HEK293 (cell line): ENCODE results near the gene DOCK7.

Source experiments
- CTCF ChIA-PET: fragments of 350-600 bp; formaldehyde crosslinking; extraction: SDS; loops from one replicate; lab custom pipeline; 2021; ENCODE audit warnings: antibody characterized with exemption; lab: Yijun Ruan, JAX
- POLR2A ChIA-PET: fragments of 300-600 bp; formaldehyde crosslinking; extraction: SDS; loops from one replicate; lab custom pipeline; 2020; ENCODE audit warnings: antibody characterized with exemption, inconsistent platforms; lab: Yijun Ruan, JAX
- H3K27ac ChIP-seq: fragments of 200-500 bp; sonication (Bioruptor generic); 2 replicates; pipeline ENCODE4 v1.5.1; 2014; ENCODE audit warnings: low read depth, low read length, control low read depth, inconsistent platforms; ENCODE audit errors: extremely low read depth
- H3K36me3 ChIP-seq, 2 experiments: fragments of 200-500 bp in 1 of 2; sonication (Bioruptor generic) in 1 of 2; 1 replicate in 1 of 2; 2 replicates in 1 of 2; pipeline ENCODE4 v1.5.1; 2014 to 2017; ENCODE audit warnings: inconsistent platforms in 2 of 2, low read length in 2 of 2; ENCODE audit not compliant: control insufficient read depth in 2 of 2, insufficient read depth in 1 of 2
- H3K4me1 ChIP-seq: fragments of 200-500 bp; sonication (Bioruptor generic); 2 replicates; pipeline ENCODE4 v1.5.1; 2014; ENCODE audit warnings: mild to moderate bottlenecking, low read length, inconsistent platforms; ENCODE audit not compliant: control insufficient read depth, insufficient read depth
- H3K4me3 ChIP-seq: 2 replicates; pipeline ENCODE4 v1.5.1; 2011; ENCODE audit warnings: low read depth, mild to moderate bottlenecking, control low read depth, low read length, moderate library complexity
- H3K9me3 ChIP-seq: fragments of 200-500 bp; sonication (Bioruptor generic); 2 replicates; pipeline ENCODE4 v1.5.1; 2014; ENCODE audit warnings: low read depth, low read length, inconsistent platforms; ENCODE audit not compliant: control insufficient read depth, insufficient read depth
- BCL11A ChIP-seq: fragments of 450-650 bp; formaldehyde crosslinking; IDR thresholded peaks from 2 replicates; pipeline ENCODE4 v1.5.1; 2016; ENCODE audit warnings: low read depth, missing biosample characterization, missing genetic modification characterization
- KLF16 ChIP-seq: fragments of 450-650 bp; formaldehyde crosslinking; IDR thresholded peaks from 2 replicates; pipeline ENCODE4 v1.5.1; 2017; ENCODE audit warnings: missing biosample characterization, missing genetic modification characterization
- SP2 ChIP-seq: fragments of 450-650 bp; formaldehyde crosslinking; IDR thresholded peaks from 2 replicates; pipeline ENCODE4 v1.5.1; 2016; ENCODE audit warnings: missing biosample characterization, missing genetic modification characterization
- SP7 ChIP-seq: fragments of 450-650 bp; formaldehyde crosslinking; IDR thresholded peaks from 2 replicates; pipeline ENCODE4 v1.5.1; 2016; ENCODE audit warnings: missing biosample characterization, missing genetic modification characterization
- ZFP3 ChIP-seq: fragments of 450-650 bp; formaldehyde crosslinking; IDR thresholded peaks from 2 replicates; pipeline ENCODE4 v1.5.1; 2016; ENCODE audit warnings: low read depth, missing biosample characterization, missing genetic modification characterization
- ZNF112 ChIP-seq: fragments of 450-650 bp; formaldehyde crosslinking; IDR thresholded peaks from 2 replicates; pipeline ENCODE4 v1.5.0; 2017; ENCODE audit warnings: missing biosample characterization, missing genetic modification characterization
- ZNF175 ChIP-seq: fragments of 450-650 bp; formaldehyde crosslinking; IDR thresholded peaks from 2 replicates; pipeline ENCODE4 v1.5.1; 2016; ENCODE audit warnings: missing biosample characterization, missing genetic modification characterization
- ZNF214 ChIP-seq: fragments of 450-650 bp; formaldehyde crosslinking; IDR thresholded peaks from 2 replicates; pipeline ENCODE4 v1.5.1; 2017; ENCODE audit warnings: missing biosample characterization, mild to moderate bottlenecking, missing genetic modification characterization, borderline replicate concordance
- ZNF341 ChIP-seq: fragments of 450-650 bp; formaldehyde crosslinking; IDR thresholded peaks from 2 replicates; pipeline ENCODE4; 2016; ENCODE audit warnings: low read depth, missing biosample characterization, missing genetic modification characterization
- ZNF350 ChIP-seq: fragments of 450-650 bp; formaldehyde crosslinking; IDR thresholded peaks from 2 replicates; pipeline ENCODE4 v1.5.0; 2017; ENCODE audit warnings: missing biosample characterization, mild to moderate bottlenecking, missing genetic modification characterization
- ZNF416 ChIP-seq: fragments of 450-650 bp; formaldehyde crosslinking; IDR thresholded peaks from 2 replicates; pipeline ENCODE4 v1.5.1; 2016; ENCODE audit warnings: missing biosample characterization, missing genetic modification characterization
- ZNF423 ChIP-seq: fragments of 450-650 bp; formaldehyde crosslinking; IDR thresholded peaks from 2 replicates; pipeline ENCODE4 v1.5.1; 2016; ENCODE audit warnings: missing biosample characterization, missing genetic modification characterization
- ZNF426 ChIP-seq: fragments of 450-650 bp; formaldehyde crosslinking; IDR thresholded peaks from 2 replicates; pipeline ENCODE4 v1.5.1; 2017; ENCODE audit warnings: missing biosample characterization, missing genetic modification characterization, mild to moderate bottlenecking, inconsistent platforms, moderate library complexity
- ZNF560 ChIP-seq: fragments of 450-650 bp; formaldehyde crosslinking; IDR thresholded peaks from 2 replicates; pipeline ENCODE4 v1.5.1; 2017; ENCODE audit warnings: missing biosample characterization, missing genetic modification characterization, borderline replicate concordance
- ZNF629 ChIP-seq: fragments of 450-650 bp; formaldehyde crosslinking; IDR thresholded peaks from 2 replicates; pipeline ENCODE4 v1.5.1; 2017; ENCODE audit warnings: missing biosample characterization, missing genetic modification characterization
- ZNF792 ChIP-seq: fragments of 450-650 bp; formaldehyde crosslinking; IDR thresholded peaks from 2 replicates; pipeline ENCODE4 v1.5.1; 2016; ENCODE audit warnings: missing biosample characterization, missing genetic modification characterization
- ZSCAN16 ChIP-seq: fragments of 450-650 bp; formaldehyde crosslinking; IDR thresholded peaks from 2 replicates; pipeline ENCODE4 v1.5.1; 2016; ENCODE audit warnings: missing biosample characterization, missing genetic modification characterization
- TF ChIP-seq, protein P1 (sequence below): fragments of 450-650 bp; formaldehyde crosslinking; IDR thresholded peaks from 2 replicates; pipeline ENCODE4 v1.5.1; 2017; ENCODE audit warnings: missing biosample characterization, missing genetic modification characterization
- TF ChIP-seq, protein P2 (sequence below): fragments of 450-650 bp; formaldehyde crosslinking; IDR thresholded peaks from 2 replicates; pipeline ENCODE4 v1.5.1; 2016; ENCODE audit warnings: missing biosample characterization, missing genetic modification characterization
- TF ChIP-seq, protein P3 (sequence below): fragments of 450-650 bp; formaldehyde crosslinking; IDR thresholded peaks from 2 replicates; pipeline ENCODE4 v1.5.1; 2016; ENCODE audit warnings: missing biosample characterization, missing genetic modification characterization
- TF ChIP-seq, protein P4 (sequence below): fragments of 450-650 bp; formaldehyde crosslinking; optimal IDR thresholded peaks from 2 replicates; pipeline ENCODE3; 2016; ENCODE audit warnings: missing biosample characterization, mild to moderate bottlenecking, missing genetic modification characterization
- TF ChIP-seq, protein P5 (sequence below): fragments of 450-650 bp; formaldehyde crosslinking; IDR thresholded peaks from 2 replicates; pipeline ENCODE4 v1.5.1; 2016; ENCODE audit warnings: missing biosample characterization, missing genetic modification characterization

DOCK7 gene

DNA sequence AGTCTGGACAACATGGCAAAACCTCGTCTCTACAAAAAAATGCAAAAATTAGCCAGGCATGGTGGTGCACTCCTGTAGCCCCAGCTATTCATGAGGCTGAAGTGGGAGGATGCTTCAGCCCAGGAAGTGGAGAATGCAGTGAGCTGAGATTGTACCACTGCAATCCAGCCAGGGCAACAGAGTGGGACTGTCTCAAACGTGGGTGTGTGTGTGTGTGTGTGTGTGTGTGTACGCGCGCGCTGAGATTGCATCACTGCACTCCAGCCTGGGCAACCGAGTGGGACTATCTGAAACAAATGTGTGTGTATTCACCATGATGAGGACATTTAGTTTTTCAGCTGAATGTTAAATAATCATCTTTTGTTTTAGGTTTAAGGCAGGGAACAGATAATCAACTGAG is 230.2 kb downstream of the DOCK7 start (continued):
- TF ChIP-seq, protein P1, sequence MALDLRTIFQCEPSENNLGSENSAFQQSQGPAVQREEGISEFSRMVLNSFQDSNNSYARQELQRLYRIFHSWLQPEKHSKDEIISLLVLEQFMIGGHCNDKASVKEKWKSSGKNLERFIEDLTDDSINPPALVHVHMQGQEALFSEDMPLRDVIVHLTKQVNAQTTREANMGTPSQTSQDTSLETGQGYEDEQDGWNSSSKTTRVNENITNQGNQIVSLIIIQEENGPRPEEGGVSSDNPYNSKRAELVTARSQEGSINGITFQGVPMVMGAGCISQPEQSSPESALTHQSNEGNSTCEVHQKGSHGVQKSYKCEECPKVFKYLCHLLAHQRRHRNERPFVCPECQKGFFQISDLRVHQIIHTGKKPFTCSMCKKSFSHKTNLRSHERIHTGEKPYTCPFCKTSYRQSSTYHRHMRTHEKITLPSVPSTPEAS (tag by site-specific recombination) = peak; percentile 91

DNA sequence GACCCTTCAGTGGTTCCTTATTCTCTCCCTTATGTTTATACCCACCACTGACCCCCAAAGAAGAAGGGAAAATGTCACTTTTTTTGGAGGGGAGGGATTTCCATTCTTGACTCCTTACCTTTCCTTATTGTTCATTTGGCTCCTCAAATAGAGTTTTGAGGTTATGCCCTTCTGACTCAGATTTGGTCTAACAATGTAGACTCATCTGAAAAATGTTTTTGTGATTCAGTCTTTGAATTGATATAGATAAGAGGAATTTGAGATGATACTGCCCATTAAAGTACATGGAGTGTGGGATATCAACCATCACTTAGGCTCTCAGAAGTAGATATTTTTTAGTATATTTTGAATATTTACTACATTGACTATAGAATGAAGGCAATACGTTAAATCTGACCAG is 235.2 kb downstream of the DOCK7 start:
- Histone ChIP-seq H3K4me1 (no peaks in the 10 kb centered on the region), H3K4me3 (no peak overlapping the region), H3K27ac (no peak overlapping the region), H3K9me3 (no peaks in the 10 kb centered on the region), H3K36me3 (peaks cover 48 to 91% of the 10 kb centered on the region in 2 experiments)
- ChIA-PET CTCF (interaction anchor here (0.7 kb wide), 1 partner anchor 720 kb away, joined by 3 read pairs; no protein-coding TSS in a partner anchor), POLR2A (no interaction called here)
- TF ChIP-seq ZNF560 = no peak
- TF ChIP-seq ZNF350 (tag by site-specific recombination) = no peak
- TF ChIP-seq SP2 (tag by site-specific recombination) = no peak
- TF ChIP-seq, protein P2, sequence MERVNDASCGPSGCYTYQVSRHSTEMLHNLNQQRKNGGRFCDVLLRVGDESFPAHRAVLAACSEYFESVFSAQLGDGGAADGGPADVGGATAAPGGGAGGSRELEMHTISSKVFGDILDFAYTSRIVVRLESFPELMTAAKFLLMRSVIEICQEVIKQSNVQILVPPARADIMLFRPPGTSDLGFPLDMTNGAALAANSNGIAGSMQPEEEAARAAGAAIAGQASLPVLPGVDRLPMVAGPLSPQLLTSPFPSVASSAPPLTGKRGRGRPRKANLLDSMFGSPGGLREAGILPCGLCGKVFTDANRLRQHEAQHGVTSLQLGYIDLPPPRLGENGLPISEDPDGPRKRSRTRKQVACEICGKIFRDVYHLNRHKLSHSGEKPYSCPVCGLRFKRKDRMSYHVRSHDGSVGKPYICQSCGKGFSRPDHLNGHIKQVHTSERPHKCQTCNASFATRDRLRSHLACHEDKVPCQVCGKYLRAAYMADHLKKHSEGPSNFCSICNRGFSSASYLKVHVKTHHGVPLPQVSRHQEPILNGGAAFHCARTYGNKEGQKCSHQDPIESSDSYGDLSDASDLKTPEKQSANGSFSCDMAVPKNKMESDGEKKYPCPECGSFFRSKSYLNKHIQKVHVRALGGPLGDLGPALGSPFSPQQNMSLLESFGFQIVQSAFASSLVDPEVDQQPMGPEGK (tag by site-specific recombination) = no peak

DNA sequence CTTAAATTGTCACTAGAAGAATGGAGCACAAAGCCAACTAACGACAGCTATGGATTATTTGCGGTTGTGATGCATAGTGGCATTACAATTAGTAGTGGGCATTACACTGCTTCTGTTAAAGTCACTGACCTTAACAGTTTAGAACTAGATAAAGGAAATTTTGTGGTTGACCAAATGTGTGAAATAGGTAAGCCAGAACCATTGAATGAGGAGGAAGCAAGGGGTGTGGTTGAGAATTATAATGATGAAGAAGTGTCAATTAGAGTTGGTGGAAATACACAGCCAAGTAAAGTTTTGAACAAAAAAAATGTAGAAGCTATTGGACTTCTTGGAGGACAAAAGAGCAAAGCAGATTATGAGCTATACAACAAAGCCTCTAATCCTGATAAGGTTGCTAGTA is 237.9 kb downstream of the DOCK7 start:
- Histone ChIP-seq H3K4me3 (no peak overlapping the region), H3K27ac (no peak overlapping the region), H3K9me3 (no peaks in the 10 kb centered on the region), H3K36me3 (peaks cover 61 to 94% of the 10 kb centered on the region in 2 experiments), H3K4me1 (no peaks in the 10 kb centered on the region)
- ChIA-PET CTCF (interaction anchor here (0.8 to 1.2 kb wide), 2 partner anchors 8 to 275 kb away, joined by 4 read pairs; no protein-coding TSS in a partner anchor), POLR2A (no interaction called here)
- TF ChIP-seq SP7 (tag by site-specific recombination) = no peak
- no peak for TF ChIP-seq ZNF426
- no peak for TF ChIP-seq ZNF112 (tag by site-specific recombination)
- TF ChIP-seq ZNF423 (tag by site-specific recombination) = no peak
- no peak for TF ChIP-seq ZFP3 (tag by site-specific recombination)
- no peak for TF ChIP-seq KLF16 (tag by site-specific recombination)
- TF ChIP-seq, protein P3, sequence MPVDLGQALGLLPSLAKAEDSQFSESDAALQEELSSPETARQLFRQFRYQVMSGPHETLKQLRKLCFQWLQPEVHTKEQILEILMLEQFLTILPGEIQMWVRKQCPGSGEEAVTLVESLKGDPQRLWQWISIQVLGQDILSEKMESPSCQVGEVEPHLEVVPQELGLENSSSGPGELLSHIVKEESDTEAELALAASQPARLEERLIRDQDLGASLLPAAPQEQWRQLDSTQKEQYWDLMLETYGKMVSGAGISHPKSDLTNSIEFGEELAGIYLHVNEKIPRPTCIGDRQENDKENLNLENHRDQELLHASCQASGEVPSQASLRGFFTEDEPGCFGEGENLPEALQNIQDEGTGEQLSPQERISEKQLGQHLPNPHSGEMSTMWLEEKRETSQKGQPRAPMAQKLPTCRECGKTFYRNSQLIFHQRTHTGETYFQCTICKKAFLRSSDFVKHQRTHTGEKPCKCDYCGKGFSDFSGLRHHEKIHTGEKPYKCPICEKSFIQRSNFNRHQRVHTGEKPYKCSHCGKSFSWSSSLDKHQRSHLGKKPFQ = no peak
- TF ChIP-seq ZNF629 (tag by site-specific recombination) = no peak
- TF ChIP-seq ZNF792 (tag by site-specific recombination) = no peak
- no peak for TF ChIP-seq ZSCAN16 (tag by site-specific recombination)
- TF ChIP-seq ZNF214 (tag by site-specific recombination) = no peak
- TF ChIP-seq, protein P4, sequence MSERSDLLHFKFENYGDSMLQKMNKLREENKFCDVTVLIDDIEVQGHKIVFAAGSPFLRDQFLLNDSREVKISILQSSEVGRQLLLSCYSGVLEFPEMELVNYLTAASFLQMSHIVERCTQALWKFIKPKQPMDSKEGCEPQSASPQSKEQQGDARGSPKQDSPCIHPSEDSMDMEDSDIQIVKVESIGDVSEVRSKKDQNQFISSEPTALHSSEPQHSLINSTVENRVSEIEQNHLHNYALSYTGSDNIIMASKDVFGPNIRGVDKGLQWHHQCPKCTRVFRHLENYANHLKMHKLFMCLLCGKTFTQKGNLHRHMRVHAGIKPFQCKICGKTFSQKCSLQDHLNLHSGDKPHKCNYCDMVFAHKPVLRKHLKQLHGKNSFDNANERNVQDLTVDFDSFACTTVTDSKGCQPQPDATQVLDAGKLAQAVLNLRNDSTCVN = no peak
- TF ChIP-seq, protein P5, sequence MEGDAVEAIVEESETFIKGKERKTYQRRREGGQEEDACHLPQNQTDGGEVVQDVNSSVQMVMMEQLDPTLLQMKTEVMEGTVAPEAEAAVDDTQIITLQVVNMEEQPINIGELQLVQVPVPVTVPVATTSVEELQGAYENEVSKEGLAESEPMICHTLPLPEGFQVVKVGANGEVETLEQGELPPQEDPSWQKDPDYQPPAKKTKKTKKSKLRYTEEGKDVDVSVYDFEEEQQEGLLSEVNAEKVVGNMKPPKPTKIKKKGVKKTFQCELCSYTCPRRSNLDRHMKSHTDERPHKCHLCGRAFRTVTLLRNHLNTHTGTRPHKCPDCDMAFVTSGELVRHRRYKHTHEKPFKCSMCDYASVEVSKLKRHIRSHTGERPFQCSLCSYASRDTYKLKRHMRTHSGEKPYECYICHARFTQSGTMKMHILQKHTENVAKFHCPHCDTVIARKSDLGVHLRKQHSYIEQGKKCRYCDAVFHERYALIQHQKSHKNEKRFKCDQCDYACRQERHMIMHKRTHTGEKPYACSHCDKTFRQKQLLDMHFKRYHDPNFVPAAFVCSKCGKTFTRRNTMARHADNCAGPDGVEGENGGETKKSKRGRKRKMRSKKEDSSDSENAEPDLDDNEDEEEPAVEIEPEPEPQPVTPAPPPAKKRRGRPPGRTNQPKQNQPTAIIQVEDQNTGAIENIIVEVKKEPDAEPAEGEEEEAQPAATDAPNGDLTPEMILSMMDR (tag by site-specific recombination) = no peak
- TF ChIP-seq ZNF416 (tag by site-specific recombination) = no peak
- TF ChIP-seq ZNF341 (tag by site-specific recombination) = no peak
- TF ChIP-seq ZNF175 (tag by site-specific recombination) = no peak
- TF ChIP-seq BCL11A = no peak
